IMR-90 (cell line): Measurements from ENCODE around the gene MTTP. TPM values are rescaled to one million over a fixed set of nuclear protein-coding genes. Genes with fewer than 3 reads are reported as not detected.

ENCODE experiments used
- ATAC-seq: fragments of 200-7000 bp; cut with Tn5 transposase; 2 replicates; pipeline ENCODE4 v1.9.1; 2020; ENCODE audit warnings: low read depth, mild to moderate bottlenecking, moderate library complexity
- Bru-seq: library from RNA; stranded (reverse); fragments of 400-500 nt; gene quantifications from one replicate; lab custom pipeline; 2021; lab: Mats Ljungman, UMichigan
- BruChase-seq, 2 experiments: library from RNA; stranded (reverse); fragments of 400-500 nt; gene quantifications; one replicate each; lab custom pipeline; 2021; lab: Mats Ljungman, UMichigan
- BruUV-seq: library from RNA; stranded (reverse); fragments of 400-500 nt; replicated peaks from 2 replicates; lab custom pipeline; 2021; lab: Mats Ljungman, UMichigan
- CTCF ChIA-PET: fragments of 300-600 bp; formaldehyde crosslinking; extraction: SDS; loops from one replicate; lab custom pipeline; 2021; ENCODE audit warnings: antibody characterized with exemption; lab: Yijun Ruan, JAX
- POLR2A ChIA-PET: fragments of 300-600 bp; sonication (Branson Sonifier 250); formaldehyde crosslinking; loops from one replicate; lab custom pipeline; 2022; ENCODE audit warnings: antibody characterized with exemption; ENCODE audit not compliant: unreplicated experiment; lab: Charles Lee
- DNase-seq: peaks from one replicate; pipeline ENCODE4 v3.0.0; 2013
- H2AFZ ChIP-seq: replicated peaks from 2 replicates; pipeline ENCODE3; 2013; ENCODE audit warnings: low read length, mild to moderate bottlenecking; ENCODE audit not compliant: poor library complexity
- H2AK5ac ChIP-seq: 2 replicates; pipeline ENCODE4 v1.6.1; 2013; ENCODE audit warnings: low read depth, low read length, inconsistent platforms
- H2AK9ac ChIP-seq: replicated peaks from 2 replicates; pipeline ENCODE3; 2013; ENCODE audit warnings: mild to moderate bottlenecking, low read depth, low read length, moderate library complexity; ENCODE audit not compliant: poor library complexity
- H2BK120ac ChIP-seq: 2 replicates; pipeline ENCODE4 v1.6.1; 2013; ENCODE audit warnings: low read depth, low read length, inconsistent platforms
- H2BK15ac ChIP-seq: 3 replicates; pipeline ENCODE4 v1.6.1; 2013; ENCODE audit warnings: low read depth, low read length, inconsistent platforms
- H2BK20ac ChIP-seq: 2 replicates; pipeline ENCODE4 v1.6.1; 2013; ENCODE audit warnings: low read depth, mild to moderate bottlenecking, inconsistent platforms, low read length, moderate library complexity
- H2BK5ac ChIP-seq: 2 replicates; pipeline ENCODE4 v1.6.1; 2013; ENCODE audit warnings: mild to moderate bottlenecking, low read depth, low read length, inconsistent platforms; ENCODE audit not compliant: poor library complexity, severe bottlenecking
- H3K14ac ChIP-seq: replicated peaks from 2 replicates; pipeline ENCODE4 v1.6.1; 2013; ENCODE audit warnings: low read depth, low read length, inconsistent platforms
- H3K18ac ChIP-seq: 2 replicates; pipeline ENCODE4 v1.6.1; 2013; ENCODE audit warnings: low read depth, low read length, control low read depth
- H3K23ac ChIP-seq: 2 replicates; pipeline ENCODE4 v1.6.1; 2013; ENCODE audit warnings: low read depth, low read length, inconsistent platforms
- H3K27ac ChIP-seq: 2 replicates; pipeline ENCODE4 v1.5.1; 2013; ENCODE audit warnings: mild to moderate bottlenecking, control low read depth, low read length; ENCODE audit not compliant: insufficient read depth
- H3K27me3 ChIP-seq: 2 replicates; pipeline ENCODE4 v1.6.1; 2013; ENCODE audit warnings: low read length; ENCODE audit not compliant: control insufficient read depth, insufficient read depth
- H3K36me3 ChIP-seq: 2 replicates; pipeline ENCODE4 v1.6.1; 2013; ENCODE audit warnings: low read length, mixed read lengths; ENCODE audit not compliant: control insufficient read depth, insufficient read depth
- H3K4ac ChIP-seq: 2 replicates; pipeline ENCODE4 v1.6.1; 2013; ENCODE audit warnings: low read depth, low read length, inconsistent platforms
- H3K4me1 ChIP-seq: 2 replicates; pipeline ENCODE4 v1.6.1; 2013; ENCODE audit warnings: low read length, mixed read lengths; ENCODE audit not compliant: control insufficient read depth, insufficient read depth
- H3K4me2 ChIP-seq: 2 replicates; pipeline ENCODE4 v1.6.1; 2013; ENCODE audit warnings: low read depth, mild to moderate bottlenecking, control low read depth, low read length, moderate library complexity
- H3K4me3 ChIP-seq: 2 replicates; pipeline ENCODE4 v1.5.1; 2013; ENCODE audit warnings: low read depth, mild to moderate bottlenecking, control low read depth, low read length, moderate library complexity; ENCODE audit not compliant: insufficient read depth
- H3K56ac ChIP-seq: 2 replicates; pipeline ENCODE4 v1.6.1; 2013; ENCODE audit warnings: low read length, inconsistent platforms; ENCODE audit not compliant: insufficient read depth; ENCODE audit errors: extremely low read depth
- H3K79me1 ChIP-seq, 2 experiments: 2 replicates each; pipeline ENCODE4 v1.6.1; 2013; ENCODE audit warnings: low read length in 2 of 2, inconsistent platforms in 1 of 2, low read depth in 1 of 2
- H3K9ac ChIP-seq: 2 replicates; pipeline ENCODE4 v1.6.1; 2013; ENCODE audit warnings: low read depth, low read length, control low read depth
- H3K9me1 ChIP-seq: 2 replicates; pipeline ENCODE4 v1.6.1; 2013; ENCODE audit warnings: low read length, inconsistent platforms; ENCODE audit not compliant: insufficient read depth
- H3K9me3 ChIP-seq: 2 replicates; pipeline ENCODE4 v1.6.1; 2013; ENCODE audit warnings: low read length; ENCODE audit not compliant: control insufficient read depth, insufficient read depth
- H4K20me1 ChIP-seq: 2 replicates; pipeline ENCODE4 v1.6.1; 2013; ENCODE audit warnings: low read length, inconsistent platforms; ENCODE audit not compliant: insufficient read depth
- H4K5ac ChIP-seq: 2 replicates; pipeline ENCODE4 v1.6.1; 2013; ENCODE audit warnings: mild to moderate bottlenecking, low read depth, low read length, control low read depth
- H4K8ac ChIP-seq, 2 experiments: 2 replicates each; pipeline ENCODE4 v1.6.1; 2013; ENCODE audit warnings: low read depth in 2 of 2, low read length in 2 of 2, control low read depth in 1 of 2, inconsistent platforms in 1 of 2
- H4K91ac ChIP-seq: 2 replicates; pipeline ENCODE4 v1.6.1; 2013; ENCODE audit warnings: low read depth, low read length, inconsistent platforms; ENCODE audit not compliant: insufficient read depth
- BHLHE40 ChIP-seq: fragments of 150-350 bp; IDR thresholded peaks from 2 replicates; pipeline ENCODE4 v1.6.1; 2016; ENCODE audit warnings: mild to moderate bottlenecking, low read depth, low read length
- CHD1 ChIP-seq: IDR thresholded peaks from 2 replicates; pipeline ENCODE4 v1.6.1; 2012; ENCODE audit warnings: low read depth, low read length, improper control_type of control experiment
- CTCF ChIP-seq: conservative IDR thresholded peaks from 2 replicates; pipeline ENCODE4 v1.5.1; 2012; ENCODE audit warnings: mild to moderate bottlenecking, low read depth, low read length, improper control_type of control experiment
- MAFK ChIP-seq: IDR thresholded peaks from 2 replicates; pipeline ENCODE4 v1.6.1; 2012; ENCODE audit warnings: low read depth, low read length, improper control_type of control experiment
- POLR2A ChIP-seq: IDR thresholded peaks from 2 replicates; pipeline ENCODE4 v1.6.1; 2012; ENCODE audit warnings: mild to moderate bottlenecking, low read depth, low read length
- SMC3 ChIP-seq: fragments of 150-350 bp; IDR thresholded peaks from 2 replicates; pipeline ENCODE4 v1.6.1; 2016; ENCODE audit warnings: low read depth, mild to moderate bottlenecking, antibody characterized with exemption, low read length, moderate library complexity
- WGBS, 2 experiments: methylation state at CpG; one replicate each; pipeline versions ENCODE4 v1.1.5 to v1.1.7; 2013; ENCODE audit warnings: missing lambda C conversion rate in 2 of 2; ENCODE audit not compliant: insufficient read length in 1 of 2; ENCODE audit errors: extremely low coverage in 2 of 2; 5-methylcytosine and 5-hydroxymethylcytosine counted together
- dilution Hi-C: fragments of 300-500 bp; cut with HindIII; formaldehyde crosslinking; loops from one replicate; pipeline ENCODE4 v1.14.3; 2018; ENCODE audit warnings: low sequenced_read_pairs; ENCODE audit not compliant: unreplicated experiment
- in situ Hi-C: fragments of 300-500 bp; cut with MboI; formaldehyde crosslinking; loops from 3 replicates; pipeline ENCODE4 v1.14.3; 2019; ENCODE audit warnings: low sequenced_read_pairs, inconsistent platforms, mixed read lengths
- intact Hi-C: fragments of 100-400 bp; cut with micrococcal nuclease; formaldehyde crosslinking; loops from 2 replicates; pipeline ENCODE4 v1.10.0; 2022
- long read RNA-seq: library from polyadenylated mRNA; unstranded; transcript quantifications from one replicate; pipeline ENCODE4 v2.0.0, GENCODE V29; 2021; ENCODE audit not compliant: unreplicated experiment
- polyA plus RNA-seq, 3 experiments: library from polyadenylated mRNA; depleted of rRNA; stranded (reverse); fragments of >200 nt; gene quantifications; 2 replicates each; pipeline ENCODE4 v1.2.3, GENCODE V29; 2012; ENCODE audit warnings: low replicate concordance in 1 of 3
- total RNA-seq: library from RNA; depleted of rRNA; stranded (reverse); fragments of >200 nt; gene quantifications from 2 replicates; pipeline ENCODE4 v1.2.3, GENCODE V29; 2012; rRNA removed

Gene MTTP
- total RNA-seq (under 0.01 TPM in 2 replicates), polyA plus RNA-seq (2012; rRNA removed) (0.03 TPM in 1 of 2 replicates, not detected in the other), Bru-seq, nascent RNA (percentile 9 among the genes with signal in this experiment), BruChase-seq, experiment 1, labeled RNA remaining after a 6-hour chase (percentile 3 among the genes with signal in this experiment), BruChase-seq, experiment 2, labeled RNA remaining after a 2-hour chase (percentile 7 among the genes with signal in this experiment)
- not detected in 2 replicates for polyA plus RNA-seq (2012; cell fraction: cytosol; rRNA removed)
- polyA plus RNA-seq (2012; cell fraction: nucleus; rRNA removed; ENCODE audit: low replicate concordance) = not detected in 2 replicates
- long read RNA-seq = 0 reads

- no peak for DNase-seq
- no peak for ATAC-seq
Observed at GRCh38 chr4:99574530-99575324, at the start of gene MTTP. TSS of gene MTTP (plus strand) at chr4:99574824. CDS start at chr4:99574910, 86 bp downstream.

More at GRCh38 chr4:99574530-99575324, at the start of gene MTTP:
- H2AK9ac ChIP-seq = no peak within 1 kb of the TSS
- H2BK5ac ChIP-seq = no peak within 1 kb of the TSS
- H3K4me2 ChIP-seq = no peak within 1 kb of the TSS
- no peaks in the 10 kb centered on the region for H3K79me1 ChIP-seq
- BruUV-seq = no TSS peak
- H3K18ac ChIP-seq = no peak within 1 kb of the TSS
- H3K4me3 ChIP-seq = no peak within 1 kb of the TSS
- no CpG with 5 or more reads among the region's 3 CpGs for WGBS, 2 experiments
- no peak within 1 kb of the TSS for H3K56ac ChIP-seq
- no peak within 1 kb of the TSS for H3K23ac ChIP-seq
- H4K20me1 ChIP-seq = no peaks in the 10 kb centered on the region
- H3K9me3 ChIP-seq = no peaks in the 10 kb centered on the region
- in situ Hi-C loops (loop anchor here (25.0 kb wide), 1 partner anchor 488 kb away; no protein-coding TSS in a partner anchor), dilution Hi-C loops (no loop called here), intact Hi-C loops (no loop called here)
- H3K36me3 ChIP-seq = no peaks in the 10 kb centered on the region
- H2BK120ac ChIP-seq = no peak within 1 kb of the TSS
- H3K4me1 ChIP-seq = no peaks in the 10 kb centered on the region
- H2BK20ac ChIP-seq = no peak within 1 kb of the TSS
- H3K9me1 ChIP-seq = no peaks in the 10 kb centered on the region
- H3K9ac ChIP-seq = no peak within 1 kb of the TSS
- no peak within 1 kb of the TSS for H2AK5ac ChIP-seq
- ChIA-PET POLR2A (no interaction called here), CTCF (no interaction called here)
- no peak within 1 kb of the TSS for H2AFZ ChIP-seq
- peaks cover 3% of the 10 kb centered on the region; the same call in 1 of the 2 replicates for H3K27me3 ChIP-seq
- no peak within 1 kb of the TSS for H2BK15ac ChIP-seq
- no peak within 1 kb of the TSS for H3K27ac ChIP-seq
- no peak for TF ChIP-seq CHD1
- TF ChIP-seq POLR2A = no peak
- no peak for TF ChIP-seq BHLHE40
- no peak for TF ChIP-seq MAFK
- no peak for TF ChIP-seq SMC3
- no peak for TF ChIP-seq CTCF
- H3K4ac ChIP-seq = no peak within 1 kb of the TSS
- no peak within 1 kb of the TSS for H4K8ac ChIP-seq
- H4K91ac ChIP-seq = no peak within 1 kb of the TSS
- H3K14ac ChIP-seq = no peak within 1 kb of the TSS
- H4K5ac ChIP-seq = no peak within 1 kb of the TSS
